KOPT-K1 (cell line): Measurements from ENCODE around the gene LDLRAD4.
"Not testable (repeated sequence)": the region's sequence is repeated elsewhere in the genome, so short reads cannot be mapped to it uniquely, and the experiment has no call there.

Experiments
- H3K27ac ChIP-seq: fragments of 200-600 bp; sonication (generic); 2 replicates; pipeline ENCODE4 v1.5.1; 2016; ENCODE audit warnings: antibody characterized with exemption, mild to moderate bottlenecking, low read depth, low read length; ENCODE audit not compliant: poor library complexity, severe bottlenecking
- H3K36me3 ChIP-seq: fragments of 200-600 bp; sonication (generic); 2 replicates; pipeline ENCODE4 v1.5.1; 2017; ENCODE audit warnings: antibody characterized with exemption, mild to moderate bottlenecking, low read length, moderate library complexity; ENCODE audit not compliant: insufficient read depth
- H3K9me3 ChIP-seq: fragments of 200-600 bp; sonication (generic); 2 replicates; pipeline ENCODE4 v1.5.1; 2017; ENCODE audit warnings: antibody characterized with exemption, low read length, mild to moderate bottlenecking; ENCODE audit not compliant: insufficient read depth, poor library complexity, severe bottlenecking

The LDLRAD4 gene

GRCh38 chr18:13259701-13260100 is 41.1 kb downstream of the LDLRAD4 start:
- no peaks in the 10 kb centered on the region for H3K36me3 ChIP-seq
- H3K27ac ChIP-seq = no peak overlapping the region

GRCh38 chr18:13260197-13260934 is 41.8 kb downstream of the LDLRAD4 start:
- Histone ChIP-seq H3K27ac (peak overlapping the region; percentile 6), H3K36me3 (no peaks in the 10 kb centered on the region), H3K9me3 (no peaks in the 10 kb centered on the region)

More at GRCh38 chr18:13259701-13260100, 41.1 kb downstream of the LDLRAD4 start:
- no peaks in the 10 kb centered on the region for H3K9me3 ChIP-seq

GRCh38 chr18:13260935-13261640 is 42.5 kb downstream of the LDLRAD4 start:
- Histone ChIP-seq H3K27ac (peak overlapping the region; percentile 6), H3K36me3 (no peaks in the 10 kb centered on the region), H3K9me3 (no peaks in the 10 kb centered on the region)

- no peaks in the 10 kb centered on the region for H3K36me3 ChIP-seq
- H3K9me3 ChIP-seq = no peaks in the 10 kb centered on the region
- no peak overlapping the region for H3K27ac ChIP-seq
These were observed 43.2 kb downstream of the LDLRAD4 start for GRCh38 chr18:13261661-13262357.

- not testable (repeated sequence) for H3K9me3 ChIP-seq, H3K27ac ChIP-seq, H3K36me3 ChIP-seq
These were observed 43.8 kb downstream of the LDLRAD4 start for GRCh38 chr18:13262358-13262680.

DNA sequence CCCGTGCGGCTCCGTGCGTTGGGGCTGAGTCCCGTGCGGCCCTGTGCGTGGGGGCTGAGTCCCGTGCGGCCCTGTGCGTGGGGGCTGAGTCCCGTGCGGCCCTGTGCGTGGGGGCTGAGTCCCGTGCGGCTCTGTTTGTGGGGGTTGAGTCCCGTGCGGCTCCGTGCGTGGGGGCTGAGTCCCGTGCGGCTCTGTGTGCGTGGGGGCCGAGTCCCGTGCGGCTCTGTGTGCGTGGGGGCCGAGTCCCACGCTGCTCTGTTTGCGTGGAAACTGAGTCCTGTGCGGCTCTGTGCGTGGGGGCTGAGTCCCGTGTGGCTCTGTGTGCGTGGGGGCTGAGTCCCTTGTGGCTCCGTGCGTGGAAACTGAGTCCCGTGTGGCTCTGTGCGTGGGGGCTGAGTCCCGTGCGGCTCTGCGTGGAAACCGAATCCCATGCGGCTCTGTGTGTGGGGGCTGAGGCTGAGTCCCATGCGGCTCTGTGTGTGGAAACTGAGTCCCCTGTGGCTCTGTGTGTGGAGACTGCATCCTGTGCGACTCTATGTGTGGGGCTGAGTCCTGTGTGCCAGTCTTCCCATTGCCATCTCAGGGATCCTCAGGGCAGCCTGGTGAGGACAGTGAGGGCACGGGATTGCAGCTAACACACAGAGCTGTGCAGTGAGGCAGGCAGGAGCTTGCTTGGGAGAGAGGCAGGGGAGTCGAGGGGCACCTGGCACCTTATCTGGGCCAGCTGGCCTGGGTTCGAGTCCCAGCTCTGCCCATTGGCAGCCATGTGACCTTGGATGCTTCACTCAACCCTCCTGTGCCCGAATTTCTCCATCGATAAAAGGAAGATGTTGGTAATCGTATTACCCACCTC is 44.5 kb downstream of the LDLRAD4 start:
- H3K36me3 ChIP-seq = no peaks in the 10 kb centered on the region
- no peaks in the 10 kb centered on the region for H3K9me3 ChIP-seq
- H3K27ac ChIP-seq = no peak overlapping the region

GRCh38 chr18:13264091-13265007 is 45.8 kb downstream of the LDLRAD4 start:
- Histone ChIP-seq H3K36me3 (no peaks in the 10 kb centered on the region), H3K27ac (no peak overlapping the region), H3K9me3 (no peaks in the 10 kb centered on the region)

DNA sequence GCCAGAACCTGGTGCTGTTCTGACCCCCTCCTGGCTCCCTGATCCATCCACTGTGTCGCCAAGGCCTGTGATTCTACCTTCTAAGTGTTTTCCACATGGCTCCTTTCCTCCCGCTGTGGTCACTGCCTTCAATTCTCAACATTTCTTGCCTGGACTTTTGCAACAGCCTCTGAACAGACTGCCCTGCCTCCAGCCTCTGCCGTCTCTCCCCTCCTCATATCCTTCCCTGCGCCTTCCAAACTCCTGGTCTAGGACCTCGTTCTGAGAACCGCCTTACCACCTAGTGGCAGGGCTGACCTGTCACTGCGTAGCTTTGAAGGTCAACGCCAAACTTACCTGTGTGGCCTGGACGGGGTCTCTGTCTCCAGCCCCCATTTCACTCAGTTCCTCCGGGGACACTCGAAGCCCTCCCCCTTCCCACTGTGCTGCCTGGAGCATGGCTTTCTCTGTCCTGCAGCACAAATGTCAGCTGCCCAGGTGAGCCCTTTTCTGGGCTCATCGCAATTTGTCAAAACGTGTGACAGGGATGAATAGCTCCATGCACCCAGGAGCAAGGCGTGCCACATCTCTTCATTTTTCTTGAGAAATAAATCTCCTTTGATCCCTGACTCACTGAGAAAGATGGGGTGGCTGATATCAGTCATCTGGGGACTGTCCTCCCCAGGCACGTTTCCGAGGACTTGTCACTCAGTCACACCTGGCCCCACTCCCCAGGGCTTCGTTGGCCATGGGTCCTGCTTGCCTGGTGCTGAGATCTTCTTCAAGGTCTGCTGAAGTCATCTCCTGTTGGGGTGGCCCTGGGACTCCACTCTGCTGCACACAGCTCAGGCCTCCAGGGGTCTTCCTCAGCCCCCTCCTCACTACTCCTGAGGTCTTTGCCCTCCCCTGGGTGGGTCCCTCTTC is 46.7 kb downstream of the LDLRAD4 start:
- Histone ChIP-seq H3K9me3 (no peaks in the 10 kb centered on the region), H3K27ac (peak overlapping the region; percentile 47), H3K36me3 (no peaks in the 10 kb centered on the region)

GRCh38 chr18:13265911-13266217 is 47.3 kb downstream of the LDLRAD4 start:
- H3K9me3 ChIP-seq = no peaks in the 10 kb centered on the region
- H3K27ac ChIP-seq = peak overlapping the region; percentile 47
- no peaks in the 10 kb centered on the region for H3K36me3 ChIP-seq

DNA sequence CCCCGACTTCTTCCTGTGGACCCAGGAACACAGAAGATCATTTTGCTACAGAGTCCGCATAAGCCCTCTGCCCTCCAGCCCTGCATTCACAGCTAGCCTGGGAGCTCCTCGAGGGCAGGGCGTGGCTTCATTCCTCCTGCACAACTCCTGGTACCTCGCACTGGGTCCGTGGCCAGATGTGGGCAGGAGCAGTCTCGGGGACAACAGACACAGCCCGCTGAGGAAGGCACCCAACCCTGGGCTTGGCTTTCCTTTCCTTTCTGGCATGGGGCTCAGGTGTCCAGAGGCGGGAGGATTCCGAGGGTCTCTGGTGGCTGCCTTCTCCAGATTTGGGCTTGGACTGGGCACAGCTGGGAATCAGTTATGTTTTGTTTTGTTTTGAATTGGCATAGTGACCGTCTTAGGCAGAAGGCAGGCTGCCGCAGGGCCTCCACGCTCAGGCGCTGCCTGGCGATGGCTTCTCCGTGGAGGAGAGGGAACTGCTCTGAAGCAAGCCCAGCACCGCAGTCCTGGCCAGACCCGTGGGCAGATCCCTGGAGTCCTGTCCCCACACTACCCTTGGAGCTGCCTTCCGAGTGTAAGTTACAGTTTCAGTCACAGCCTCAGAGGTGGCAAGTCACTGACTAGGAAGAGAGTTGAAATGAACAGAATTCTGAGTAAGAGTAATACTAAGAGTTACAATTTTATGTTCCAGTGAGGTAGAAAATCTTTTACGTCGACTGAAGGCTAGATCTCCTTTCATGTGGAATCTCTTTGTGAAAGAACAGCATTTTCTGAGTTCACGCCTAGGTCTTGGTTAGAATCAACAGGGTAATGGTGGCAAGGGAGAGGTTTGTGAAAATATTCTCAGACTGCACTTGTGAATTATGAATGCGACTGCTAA is 47.9 kb downstream of the LDLRAD4 start:
- Histone ChIP-seq H3K9me3 (no peaks in the 10 kb centered on the region), H3K27ac (peak overlapping the region; percentile 47), H3K36me3 (no peaks in the 10 kb centered on the region)

- Histone ChIP-seq H3K36me3 (no peaks in the 10 kb centered on the region), H3K27ac (no peak overlapping the region), H3K9me3 (no peaks in the 10 kb centered on the region)
These were observed 48.9 kb downstream of the LDLRAD4 start for GRCh38 chr18:13267431-13267873.

DNA sequence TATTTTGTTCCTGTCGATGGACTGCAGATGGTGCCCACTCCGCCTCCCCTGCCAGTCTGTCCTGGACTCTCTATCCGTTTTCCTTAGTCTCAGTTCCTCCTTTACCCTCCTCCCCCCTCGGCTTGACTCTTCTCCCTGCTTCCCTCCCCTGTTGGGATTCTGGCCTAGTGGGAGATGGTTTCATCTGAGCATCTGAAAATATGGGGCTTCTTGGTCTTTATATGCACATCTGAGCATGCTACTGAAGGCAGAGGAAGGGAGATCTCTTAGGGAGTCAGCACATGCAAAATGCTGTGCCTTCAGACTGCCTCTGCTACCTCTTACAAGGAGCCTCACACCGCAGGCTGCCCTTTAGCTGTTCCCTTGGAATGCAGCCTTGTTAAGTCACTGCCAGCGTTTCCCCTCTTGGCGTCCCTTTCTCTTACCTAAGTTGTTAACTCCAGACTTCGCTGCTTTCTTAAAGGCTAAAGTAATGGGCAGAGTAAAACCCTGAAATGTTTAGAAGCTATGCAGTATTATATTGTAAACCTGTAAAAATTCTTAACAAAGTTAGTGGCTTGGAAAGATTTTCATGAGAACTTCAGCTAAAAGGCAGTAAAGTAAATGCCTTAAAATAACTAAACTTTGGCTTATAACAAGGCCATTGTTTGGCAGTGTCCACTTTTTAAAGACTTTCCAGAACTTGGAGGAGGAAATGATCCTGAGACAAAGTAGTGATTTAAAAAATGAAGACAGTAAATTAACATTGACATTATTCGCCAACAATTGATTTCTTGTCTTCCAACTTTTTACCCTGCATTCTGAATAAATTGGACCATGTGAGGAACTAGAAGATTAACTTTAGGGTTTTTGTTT is 49.8 kb downstream of the LDLRAD4 start:
- Histone ChIP-seq H3K36me3 (no peaks in the 10 kb centered on the region), H3K27ac (no peak overlapping the region), H3K9me3 (no peaks in the 10 kb centered on the region)
